Measurements from ENCODE around the gene IER2. TPM values are rescaled to one million over a fixed set of nuclear protein-coding genes. Genes with fewer than 3 reads are reported as not detected.

The IER2 gene
- total and polyA plus RNA-seq, 9 of the 15 experiments (the other 6 are each of a cell fraction or from before 2014, with no cell fraction given) = 4.5 to 205 (median 23.7) TPM

DNA sequence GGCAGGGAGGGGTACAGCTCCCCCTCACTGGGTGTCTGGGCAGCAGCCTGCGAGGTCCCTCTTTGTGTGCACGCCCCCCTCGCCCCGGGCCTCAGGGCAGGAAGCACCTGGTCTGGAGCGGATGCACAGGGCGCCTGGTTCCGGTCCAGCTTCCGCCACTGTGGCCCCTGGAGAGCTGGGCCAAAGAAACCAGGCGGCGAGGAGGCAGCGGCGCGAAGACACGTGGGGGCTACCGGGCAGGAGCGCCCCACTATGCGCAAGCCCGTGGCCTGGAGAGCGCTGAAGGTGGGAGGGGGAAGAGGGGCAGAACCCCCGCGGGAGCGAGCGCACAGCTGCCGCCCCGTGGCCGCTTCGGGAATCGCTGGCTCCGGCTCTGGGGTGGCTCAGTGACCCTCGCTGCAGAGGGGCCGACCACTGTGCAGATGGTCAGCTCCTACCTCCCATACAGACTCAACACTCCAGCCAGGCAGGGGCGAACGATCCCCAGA, 45.8 kb upstream of the IER2 start (continued):
- peak; percentile 86 for TF ChIP-seq TFAP4 (CRISPR knock-in tag; IDR thresholded peaks at IDR 0.05; ENCODE audit: borderline replicate concordance)
- TF ChIP-seq ZKSCAN1 (IDR thresholded peaks at IDR 0.05; ENCODE audit: low read depth, low read length) = peak; percentile 100
- TF ChIP-seq ZNF197 (CRISPR knock-in tag; IDR thresholded peaks at IDR 0.05; ENCODE audit: low read depth) = 0 out of 2 replicates have a peak, but pooled peaks have one; percentile 57
- TF ChIP-seq, protein P1, sequence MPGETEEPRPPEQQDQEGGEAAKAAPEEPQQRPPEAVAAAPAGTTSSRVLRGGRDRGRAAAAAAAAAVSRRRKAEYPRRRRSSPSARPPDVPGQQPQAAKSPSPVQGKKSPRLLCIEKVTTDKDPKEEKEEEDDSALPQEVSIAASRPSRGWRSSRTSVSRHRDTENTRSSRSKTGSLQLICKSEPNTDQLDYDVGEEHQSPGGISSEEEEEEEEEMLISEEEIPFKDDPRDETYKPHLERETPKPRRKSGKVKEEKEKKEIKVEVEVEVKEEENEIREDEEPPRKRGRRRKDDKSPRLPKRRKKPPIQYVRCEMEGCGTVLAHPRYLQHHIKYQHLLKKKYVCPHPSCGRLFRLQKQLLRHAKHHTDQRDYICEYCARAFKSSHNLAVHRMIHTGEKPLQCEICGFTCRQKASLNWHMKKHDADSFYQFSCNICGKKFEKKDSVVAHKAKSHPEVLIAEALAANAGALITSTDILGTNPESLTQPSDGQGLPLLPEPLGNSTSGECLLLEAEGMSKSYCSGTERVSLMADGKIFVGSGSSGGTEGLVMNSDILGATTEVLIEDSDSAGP (CRISPR knock-in tag; IDR thresholded peaks at IDR 0.05) = 0 out of 2 replicates have a peak, but pooled peaks have one; percentile 65
- TF ChIP-seq MYNN (IDR thresholded peaks at IDR 0.05) = peak; percentile 35; the same call in 1 of the 2 replicates
- TF ChIP-seq MYNN (CRISPR knock-in tag; IDR thresholded peaks at IDR 0.05) = no peak
- no peak for TF ChIP-seq U2AF2 (optimal IDR thresholded peaks at IDR 0.05; ENCODE audit: low read depth, low read length)
- peak; percentile 43; the same call in 1 of the 2 replicates for TF ChIP-seq BRD4 (IDR thresholded peaks at IDR 0.05)
- TF ChIP-seq ZBTB17 (CRISPR knock-in tag; IDR thresholded peaks at IDR 0.05) = peak; percentile 90
- 0 out of 2 replicates have a peak, but pooled peaks have one; percentile 21 for TF ChIP-seq LCOR (CRISPR knock-in tag; IDR thresholded peaks at IDR 0.05)
- TF ChIP-seq, protein P2, sequence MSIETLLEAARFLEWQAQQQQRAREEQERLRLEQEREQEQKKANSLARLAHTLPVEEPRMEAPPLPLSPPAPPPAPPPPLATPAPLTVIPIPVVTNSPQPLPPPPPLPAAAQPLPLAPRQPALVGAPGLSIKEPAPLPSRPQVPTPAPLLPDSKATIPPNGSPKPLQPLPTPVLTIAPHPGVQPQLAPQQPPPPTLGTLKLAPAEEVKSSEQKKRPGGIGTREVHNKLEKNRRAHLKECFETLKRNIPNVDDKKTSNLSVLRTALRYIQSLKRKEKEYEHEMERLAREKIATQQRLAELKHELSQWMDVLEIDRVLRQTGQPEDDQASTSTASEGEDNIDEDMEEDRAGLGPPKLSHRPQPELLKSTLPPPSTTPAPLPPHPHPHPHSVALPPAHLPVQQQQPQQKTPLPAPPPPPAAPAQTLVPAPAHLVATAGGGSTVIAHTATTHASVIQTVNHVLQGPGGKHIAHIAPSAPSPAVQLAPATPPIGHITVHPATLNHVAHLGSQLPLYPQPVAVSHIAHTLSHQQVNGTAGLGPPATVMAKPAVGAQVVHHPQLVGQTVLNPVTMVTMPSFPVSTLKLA (conservative IDR thresholded peaks at IDR 0.05) = peak in 1 of 2 experiments; percentile 70
- peak; percentile 67 for TF ChIP-seq RBFOX2 (IDR thresholded peaks at IDR 0.05; ENCODE audit: low read depth, low read length)
- 0 out of 2 replicates have a peak, but pooled peaks have one; percentile 57 for TF ChIP-seq KLF16 (IDR thresholded peaks at IDR 0.05)
- TF ChIP-seq, protein P3, sequence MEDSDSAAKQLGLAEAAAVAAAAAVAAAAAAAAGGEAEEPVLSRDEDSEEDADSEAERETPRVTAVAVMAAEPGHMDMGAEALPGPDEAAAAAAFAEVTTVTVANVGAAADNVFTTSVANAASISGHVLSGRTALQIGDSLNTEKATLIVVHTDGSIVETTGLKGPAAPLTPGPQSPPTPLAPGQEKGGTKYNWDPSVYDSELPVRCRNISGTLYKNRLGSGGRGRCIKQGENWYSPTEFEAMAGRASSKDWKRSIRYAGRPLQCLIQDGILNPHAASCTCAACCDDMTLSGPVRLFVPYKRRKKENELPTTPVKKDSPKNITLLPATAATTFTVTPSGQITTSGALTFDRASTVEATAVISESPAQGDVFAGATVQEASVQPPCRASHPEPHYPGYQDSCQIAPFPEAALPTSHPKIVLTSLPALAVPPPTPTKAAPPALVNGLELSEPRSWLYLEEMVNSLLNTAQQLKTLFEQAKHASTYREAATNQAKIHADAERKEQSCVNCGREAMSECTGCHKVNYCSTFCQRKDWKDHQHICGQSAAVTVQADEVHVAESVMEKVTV (CRISPR knock-in tag; IDR thresholded peaks at IDR 0.05) = peak; percentile 42; the same call in 1 of the 2 replicates
